Fibroblast of lung (primary cell): ENCODE data around the gene CRLF1. TPM values are rescaled to one million over a fixed set of nuclear protein-coding genes. Genes with fewer than 3 reads are reported as not detected.

Source experiments
- DNase-seq, 2 donors: peaks; one replicate each; pipeline versions ENCODE4 v3.0.0 to v3.0.0-alpha.2; 2010; ENCODE audit warnings: low read depth in 2 of 2
- H2AFZ ChIP-seq: 2 replicates; pipeline ENCODE4 v1.5.1; 2012; ENCODE audit warnings: low read length, control low read depth, inconsistent platforms
- H3K27ac ChIP-seq: 2 replicates; pipeline ENCODE4 v1.5.1; 2011; ENCODE audit warnings: low read length, control low read depth; ENCODE audit not compliant: insufficient read depth
- H3K27me3 ChIP-seq: 2 replicates; pipeline ENCODE4 v1.5.1; 2011; ENCODE audit warnings: mild to moderate bottlenecking, low read length; ENCODE audit not compliant: control insufficient read depth, insufficient read depth
- H3K36me3 ChIP-seq: 2 replicates; pipeline ENCODE4 v1.5.1; 2011; ENCODE audit warnings: low read length; ENCODE audit not compliant: control insufficient read depth, insufficient read depth
- H3K4me1 ChIP-seq: 2 replicates; pipeline ENCODE4 v1.5.1; 2011; ENCODE audit warnings: low read length; ENCODE audit not compliant: control insufficient read depth, insufficient read depth; ENCODE audit errors: extremely low read depth
- H3K4me2 ChIP-seq: 2 replicates; pipeline ENCODE4 v1.5.1; 2011; ENCODE audit warnings: low read length, control low read depth; ENCODE audit not compliant: insufficient read depth; ENCODE audit errors: extremely low read depth
- H3K4me3 ChIP-seq, 4 experiments: fragments of 200-600 bp in 1 of 4; sonication (generic) in 1 of 4; replicated peaks in 1 of 4; 2 replicates each; pipeline ENCODE4 v1.5.1; 2011 to 2016; ENCODE audit warnings: low read length in 4 of 4, low read depth in 3 of 4, mild to moderate bottlenecking in 3 of 4, control low read depth in 2 of 4, inconsistent platforms in 1 of 4, mixed read lengths in 1 of 4; ENCODE audit not compliant: insufficient read depth in 1 of 4; ENCODE audit errors: control extremely low read depth in 1 of 4
- H3K79me2 ChIP-seq: 2 replicates; pipeline ENCODE4 v1.5.1; 2012; ENCODE audit warnings: mild to moderate bottlenecking, low read length, inconsistent platforms; ENCODE audit not compliant: control insufficient read depth, insufficient read depth
- H3K9ac ChIP-seq: 2 replicates; pipeline ENCODE4 v1.5.1; 2011; ENCODE audit warnings: mild to moderate bottlenecking, low read length, control low read depth; ENCODE audit not compliant: insufficient read depth
- H3K9me3 ChIP-seq: 2 replicates; pipeline ENCODE4 v1.5.1; 2012; ENCODE audit warnings: low read depth, low read length; ENCODE audit not compliant: control insufficient read depth, insufficient read depth
- H4K20me1 ChIP-seq: 2 replicates; pipeline ENCODE4 v1.5.1; 2011; ENCODE audit warnings: low read length; ENCODE audit not compliant: control insufficient read depth, insufficient read depth; ENCODE audit errors: extremely low read depth
- CTCF ChIP-seq, 2 donors: IDR thresholded peaks in 1 of 2; conservative IDR thresholded peaks in 1 of 2; 1 replicate in 1 of 2; 2 replicates in 1 of 2; pipeline ENCODE4 v1.5.1; 2011 to 2012; ENCODE audit warnings: low read length in 2 of 2, control low read depth in 1 of 2, inconsistent platforms in 1 of 2, low read depth in 1 of 2, mild to moderate bottlenecking in 1 of 2
- EZH2 ChIP-seq: IDR thresholded peaks from 2 replicates; pipeline ENCODE4 v1.5.1; 2012; ENCODE audit warnings: low read length, control low read depth, mild to moderate bottlenecking; ENCODE audit errors: missing control alignments
- polyA minus RNA-seq: library from RNA; depleted of rRNA, polyadenylated mRNA; stranded (reverse); fragments of >200 nt; gene quantifications from 2 replicates; pipeline ENCODE4 v1.2.3, GENCODE V29; 2011; ENCODE audit warnings: low replicate concordance
- polyA plus RNA-seq, 2 donors: library from polyadenylated mRNA; depleted of rRNA in 1 of 2; stranded (reverse) in 1 of 2; unstranded in 1 of 2; fragments of >200 nt; gene quantifications; 2 replicates each; pipeline ENCODE4 v1.2.1, GENCODE V29; 2011 to 2012; ENCODE audit warnings: missing spikeins in 1 of 2
- total RNA-seq: library from RNA; depleted of rRNA; stranded (reverse); fragments of >200 nt; gene quantifications from 2 replicates; pipeline ENCODE4 v1.2.1, GENCODE V29; 2014

Gene CRLF1
- total RNA-seq (2.3 and 2.5 TPM in 2 replicates), polyA plus RNA-seq (2.2 and 2.8 TPM in 2 replicates), polyA minus RNA-seq (0.24 and 0.63 TPM in 2 replicates)
- polyA plus RNA-seq (2012), result 2.8 and 7.8 TPM in 2 replicates

- H4K20me1 ChIP-seq, result no peaks in the 10 kb centered on the region
- TF ChIP-seq EZH2 (no peak), CTCF (conservative IDR thresholded peaks at IDR 0.05 in 1 of 2, IDR thresholded peaks at IDR 0.05 in 1 of 2; ENCODE audit: low read depth in 1 of 2, low read length in 2 of 2) (no peak)
- H3K27ac ChIP-seq, result no peak within 1 kb of the TSS
- H3K27me3 ChIP-seq, result peaks cover 64% of the 10 kb centered on the region
- H3K9me3 ChIP-seq, result no peaks in the 10 kb centered on the region
- H3K9ac ChIP-seq, result no peak within 1 kb of the TSS
- no peaks in the 10 kb centered on the region for H3K36me3 ChIP-seq
- H3K4me2 ChIP-seq, result peak within 1 kb of the TSS; percentile 35
- no peaks in the 10 kb centered on the region for H3K4me1 ChIP-seq
- no peaks in the 10 kb centered on the region for H3K79me2 ChIP-seq
- no peak for DNase-seq
- H2AFZ ChIP-seq, result no peak within 1 kb of the TSS
- H3K4me3 ChIP-seq, result peak within 1 kb of the TSS in 1 of 4 experiments; percentile 17
These were observed at the start of gene CRLF1 for GRCh38 chr19:18606281-18607225. Gene CRLF1 (minus strand): TSS chr19:18606799. CDS start chr19:18606656, 143 bp downstream.

- no peak for TF ChIP-seq EZH2
- TF ChIP-seq CTCF (conservative IDR thresholded peaks at IDR 0.05 in 1 of 2, IDR thresholded peaks at IDR 0.05 in 1 of 2; ENCODE audit: low read depth in 1 of 2, low read length in 2 of 2), result no peak
- Histone ChIP-seq H2AFZ (no peak overlapping the region), H3K4me1 (peaks cover 39% of the 10 kb centered on the region), H3K4me2 (no peak overlapping the region), H4K20me1 (no peaks in the 10 kb centered on the region), H3K36me3 (no peaks in the 10 kb centered on the region), H3K79me2 (no peaks in the 10 kb centered on the region), H3K27ac (no peak overlapping the region), H3K27me3 (peaks cover 3% of the 10 kb centered on the region), H3K9ac (no peak overlapping the region), H3K4me3 (no peak overlapping the region), H3K9me3 (no peaks in the 10 kb centered on the region)
- no peak for DNase-seq
These were observed 48.7 kb upstream of the CRLF1 start for GRCh38 chr19:18655173-18655844.

GRCh38 chr19:18654469-18654868 is 47.9 kb upstream of the CRLF1 start:
- Histone ChIP-seq H3K4me3 (no peak overlapping the region), H3K4me2 (no peak overlapping the region), H3K27me3 (peaks cover 3% of the 10 kb centered on the region), H3K79me2 (no peaks in the 10 kb centered on the region), H3K27ac (no peak overlapping the region), H3K9me3 (no peaks in the 10 kb centered on the region), H2AFZ (no peak overlapping the region), H3K36me3 (no peaks in the 10 kb centered on the region), H4K20me1 (no peaks in the 10 kb centered on the region), H3K9ac (no peak overlapping the region), H3K4me1 (peaks cover 38% of the 10 kb centered on the region)
- DNase-seq, result no peak
- TF ChIP-seq CTCF (conservative IDR thresholded peaks at IDR 0.05 in 1 of 2, IDR thresholded peaks at IDR 0.05 in 1 of 2; ENCODE audit: low read depth in 1 of 2, low read length in 2 of 2) (no peak), EZH2 (no peak)
